ENCODE data around the gene SDSL. TPM values are rescaled to one million over a fixed set of nuclear protein-coding genes. Genes with fewer than 3 reads are reported as not detected.

The SDSL gene
- total RNA-seq, 1 experiment from 2014 or later, result 0.52 TPM

DNA sequence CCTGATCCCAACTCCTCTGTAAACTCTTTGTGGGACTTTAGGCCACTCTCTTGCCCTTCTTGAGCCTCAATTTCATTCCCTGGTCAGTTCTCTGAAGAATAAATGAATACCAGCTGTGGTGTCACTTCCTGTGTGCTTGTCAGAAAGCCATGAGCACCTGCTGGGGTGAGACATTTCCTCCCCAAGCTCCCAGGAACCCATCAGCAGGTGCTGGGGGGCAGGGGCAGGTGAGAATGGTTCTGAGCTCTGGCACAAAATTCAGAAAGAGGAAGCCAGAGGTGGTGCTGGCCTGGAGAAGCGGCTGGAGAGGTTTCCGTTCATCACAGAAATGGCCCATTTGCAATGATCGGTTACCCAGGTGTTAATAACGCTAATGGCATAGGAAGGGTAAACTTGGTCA lies 34.6 kb downstream of the SDSL start (continued):
- TF ChIP-seq, protein P1, sequence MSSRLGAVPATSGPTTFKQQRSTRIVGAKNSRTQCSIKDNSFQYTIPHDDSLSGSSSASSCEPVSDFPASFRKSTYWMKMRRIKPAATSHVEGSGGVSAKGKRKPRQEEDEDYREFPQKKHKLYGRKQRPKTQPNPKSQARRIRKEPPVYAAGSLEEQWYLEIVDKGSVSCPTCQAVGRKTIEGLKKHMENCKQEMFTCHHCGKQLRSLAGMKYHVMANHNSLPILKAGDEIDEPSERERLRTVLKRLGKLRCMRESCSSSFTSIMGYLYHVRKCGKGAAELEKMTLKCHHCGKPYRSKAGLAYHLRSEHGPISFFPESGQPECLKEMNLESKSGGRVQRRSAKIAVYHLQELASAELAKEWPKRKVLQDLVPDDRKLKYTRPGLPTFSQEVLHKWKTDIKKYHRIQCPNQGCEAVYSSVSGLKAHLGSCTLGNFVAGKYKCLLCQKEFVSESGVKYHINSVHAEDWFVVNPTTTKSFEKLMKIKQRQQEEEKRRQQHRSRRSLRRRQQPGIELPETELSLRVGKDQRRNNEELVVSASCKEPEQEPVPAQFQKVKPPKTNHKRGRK (CRISPR knock-in tag; IDR thresholded peaks at IDR 0.05; ENCODE audit: borderline replicate concordance), result no peak
- TF ChIP-seq ZBTB21 (CRISPR knock-in tag; IDR thresholded peaks at IDR 0.05; ENCODE audit: borderline replicate concordance) (no peak), MYBL2 (CRISPR knock-in tag; IDR thresholded peaks at IDR 0.05) (no peak), OVOL2 (CRISPR knock-in tag; IDR thresholded peaks at IDR 0.05; ENCODE audit: borderline replicate concordance) (no peak), KAT7 (CRISPR knock-in tag; IDR thresholded peaks at IDR 0.05; ENCODE audit: borderline replicate concordance) (no peak)
- TF ChIP-seq, protein P2, sequence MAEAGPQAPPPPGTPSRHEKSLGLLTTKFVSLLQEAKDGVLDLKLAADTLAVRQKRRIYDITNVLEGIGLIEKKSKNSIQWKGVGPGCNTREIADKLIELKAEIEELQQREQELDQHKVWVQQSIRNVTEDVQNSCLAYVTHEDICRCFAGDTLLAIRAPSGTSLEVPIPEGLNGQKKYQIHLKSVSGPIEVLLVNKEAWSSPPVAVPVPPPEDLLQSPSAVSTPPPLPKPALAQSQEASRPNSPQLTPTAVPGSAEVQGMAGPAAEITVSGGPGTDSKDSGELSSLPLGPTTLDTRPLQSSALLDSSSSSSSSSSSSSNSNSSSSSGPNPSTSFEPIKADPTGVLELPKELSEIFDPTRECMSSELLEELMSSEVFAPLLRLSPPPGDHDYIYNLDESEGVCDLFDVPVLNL (CRISPR knock-in tag; IDR thresholded peaks at IDR 0.05; ENCODE audit: borderline replicate concordance, low read depth), result no peak

DNA sequence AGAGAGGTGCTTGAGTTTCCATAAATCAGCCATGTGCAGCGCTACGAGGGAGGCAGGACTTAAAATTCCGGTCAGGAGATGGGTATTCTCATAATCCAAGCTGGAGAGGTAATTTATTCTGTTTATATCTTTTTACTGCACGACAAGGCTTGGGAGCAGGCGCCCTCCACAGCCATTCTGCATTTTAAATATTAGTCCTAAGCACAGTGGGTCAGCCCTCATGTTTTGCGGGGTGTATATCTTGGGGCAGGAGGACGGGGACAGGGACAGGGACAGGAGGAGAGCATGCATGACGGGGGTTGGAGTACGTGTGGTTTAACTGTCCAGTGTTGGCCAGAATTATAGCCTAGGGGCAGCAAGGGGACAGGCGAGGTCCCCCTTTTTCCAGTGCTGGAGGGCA lies 35.0 kb downstream of the SDSL start:
- no peak for DNase-seq (ENCODE audit: low spot score)
- H3K36me3 Mint-ChIP-seq, result no peaks in the 10 kb centered on the region
- H3K4me3 Mint-ChIP-seq, result no peak overlapping the region
- peaks cover 28% of the 10 kb centered on the region for H3K27me3 Mint-ChIP-seq (ENCODE audit: low read depth)
- ChIA-PET POLR2A (no interaction called here), CTCF (interaction anchor here (1.0 to 3.1 kb wide), 4 partner anchors 17 to 455 kb away, joined by 3 to 17 read pairs (median 7); no protein-coding TSS in a partner anchor)
- peaks cover 20% of the 10 kb centered on the region for H3K4me1 Mint-ChIP-seq
- no peak overlapping the region for H3K27ac Mint-ChIP-seq
- ATAC-seq, result no peak
- no peaks in the 10 kb centered on the region for H3K9me3 Mint-ChIP-seq
- TF ChIP-seq TEAD1 (CRISPR knock-in tag; IDR thresholded peaks at IDR 0.05), result no peak
- TF ChIP-seq, protein P3, sequence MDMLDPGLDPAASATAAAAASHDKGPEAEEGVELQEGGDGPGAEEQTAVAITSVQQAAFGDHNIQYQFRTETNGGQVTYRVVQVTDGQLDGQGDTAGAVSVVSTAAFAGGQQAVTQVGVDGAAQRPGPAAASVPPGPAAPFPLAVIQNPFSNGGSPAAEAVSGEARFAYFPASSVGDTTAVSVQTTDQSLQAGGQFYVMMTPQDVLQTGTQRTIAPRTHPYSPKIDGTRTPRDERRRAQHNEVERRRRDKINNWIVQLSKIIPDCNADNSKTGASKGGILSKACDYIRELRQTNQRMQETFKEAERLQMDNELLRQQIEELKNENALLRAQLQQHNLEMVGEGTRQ (CRISPR knock-in tag; IDR thresholded peaks at IDR 0.05), result no peak
- TF ChIP-seq, protein P4, sequence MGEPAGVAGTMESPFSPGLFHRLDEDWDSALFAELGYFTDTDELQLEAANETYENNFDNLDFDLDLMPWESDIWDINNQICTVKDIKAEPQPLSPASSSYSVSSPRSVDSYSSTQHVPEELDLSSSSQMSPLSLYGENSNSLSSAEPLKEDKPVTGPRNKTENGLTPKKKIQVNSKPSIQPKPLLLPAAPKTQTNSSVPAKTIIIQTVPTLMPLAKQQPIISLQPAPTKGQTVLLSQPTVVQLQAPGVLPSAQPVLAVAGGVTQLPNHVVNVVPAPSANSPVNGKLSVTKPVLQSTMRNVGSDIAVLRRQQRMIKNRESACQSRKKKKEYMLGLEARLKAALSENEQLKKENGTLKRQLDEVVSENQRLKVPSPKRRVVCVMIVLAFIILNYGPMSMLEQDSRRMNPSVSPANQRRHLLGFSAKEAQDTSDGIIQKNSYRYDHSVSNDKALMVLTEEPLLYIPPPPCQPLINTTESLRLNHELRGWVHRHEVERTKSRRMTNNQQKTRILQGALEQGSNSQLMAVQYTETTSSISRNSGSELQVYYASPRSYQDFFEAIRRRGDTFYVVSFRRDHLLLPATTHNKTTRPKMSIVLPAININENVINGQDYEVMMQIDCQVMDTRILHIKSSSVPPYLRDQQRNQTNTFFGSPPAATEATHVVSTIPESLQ (CRISPR knock-in tag; IDR thresholded peaks at IDR 0.05), result no peak
- TF ChIP-seq NR3C1 (CRISPR knock-in tag; conservative IDR thresholded peaks at IDR 0.05; ENCODE audit: low read depth), result no peak
- TF ChIP-seq HMGA2 (CRISPR knock-in tag; IDR thresholded peaks at IDR 0.05), result no peak
- no peak for TF ChIP-seq GTF2I (CRISPR knock-in tag; conservative IDR thresholded peaks at IDR 0.05)
- TF ChIP-seq MYBL2 (CRISPR knock-in tag; IDR thresholded peaks at IDR 0.05), result no peak
- TF ChIP-seq IRF2 (CRISPR knock-in tag; IDR thresholded peaks at IDR 0.05; ENCODE audit: borderline replicate concordance, low read depth), result no peak
- TF ChIP-seq GRHL2 (CRISPR knock-in tag; IDR thresholded peaks at IDR 0.05; ENCODE audit: insufficient replicate concordance, severe bottlenecking), result no peak
- no peak for TF ChIP-seq RELA (CRISPR knock-in tag; IDR thresholded peaks at IDR 0.05; ENCODE audit: borderline replicate concordance)
- TF ChIP-seq, protein P5, sequence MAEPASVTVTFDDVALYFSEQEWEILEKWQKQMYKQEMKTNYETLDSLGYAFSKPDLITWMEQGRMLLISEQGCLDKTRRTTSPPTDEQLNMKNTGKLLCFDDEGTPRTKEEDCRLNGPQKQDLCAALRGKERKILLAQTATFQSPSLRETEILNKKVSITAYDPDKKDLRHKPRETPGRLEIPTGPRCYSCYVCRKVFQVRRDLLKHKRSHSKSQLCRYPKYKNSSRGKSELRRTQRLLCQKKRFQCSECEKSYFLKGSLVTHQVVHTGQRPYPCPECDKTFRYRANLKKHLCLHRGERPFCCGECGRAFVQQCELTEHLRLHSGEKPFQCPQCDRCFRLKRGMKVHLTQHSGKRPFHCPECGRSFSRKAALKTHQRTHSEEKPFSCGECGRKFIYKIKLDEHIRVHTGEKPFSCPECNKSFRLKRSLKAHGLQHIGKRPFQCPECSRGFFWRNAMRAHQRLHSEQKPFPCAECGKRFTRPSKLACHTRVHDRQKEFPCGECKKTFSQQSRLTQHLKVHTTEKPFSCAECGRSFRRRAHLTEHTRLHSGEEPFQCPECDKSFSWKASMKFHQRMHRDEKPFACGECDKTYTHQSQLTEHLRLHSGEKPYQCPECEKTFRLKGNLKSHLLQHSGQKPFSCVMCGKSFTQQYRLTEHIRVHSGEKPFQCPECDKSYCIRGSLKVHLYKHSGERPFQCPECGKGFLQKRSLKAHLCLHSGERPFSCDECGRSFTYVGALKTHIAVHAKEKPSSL (CRISPR knock-in tag; conservative IDR thresholded peaks at IDR 0.05), result no peak
- no peak for TF ChIP-seq SMAD3 (CRISPR knock-in tag; IDR thresholded peaks at IDR 0.05; ENCODE audit: borderline replicate concordance)
- TF ChIP-seq, protein P6, sequence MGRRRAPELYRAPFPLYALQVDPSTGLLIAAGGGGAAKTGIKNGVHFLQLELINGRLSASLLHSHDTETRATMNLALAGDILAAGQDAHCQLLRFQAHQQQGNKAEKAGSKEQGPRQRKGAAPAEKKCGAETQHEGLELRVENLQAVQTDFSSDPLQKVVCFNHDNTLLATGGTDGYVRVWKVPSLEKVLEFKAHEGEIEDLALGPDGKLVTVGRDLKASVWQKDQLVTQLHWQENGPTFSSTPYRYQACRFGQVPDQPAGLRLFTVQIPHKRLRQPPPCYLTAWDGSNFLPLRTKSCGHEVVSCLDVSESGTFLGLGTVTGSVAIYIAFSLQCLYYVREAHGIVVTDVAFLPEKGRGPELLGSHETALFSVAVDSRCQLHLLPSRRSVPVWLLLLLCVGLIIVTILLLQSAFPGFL (CRISPR knock-in tag; IDR thresholded peaks at IDR 0.05; ENCODE audit: borderline replicate concordance), result no peak
- no peak for TF ChIP-seq NR1H2 (CRISPR knock-in tag; IDR thresholded peaks at IDR 0.05)
- TF ChIP-seq, protein P7, sequence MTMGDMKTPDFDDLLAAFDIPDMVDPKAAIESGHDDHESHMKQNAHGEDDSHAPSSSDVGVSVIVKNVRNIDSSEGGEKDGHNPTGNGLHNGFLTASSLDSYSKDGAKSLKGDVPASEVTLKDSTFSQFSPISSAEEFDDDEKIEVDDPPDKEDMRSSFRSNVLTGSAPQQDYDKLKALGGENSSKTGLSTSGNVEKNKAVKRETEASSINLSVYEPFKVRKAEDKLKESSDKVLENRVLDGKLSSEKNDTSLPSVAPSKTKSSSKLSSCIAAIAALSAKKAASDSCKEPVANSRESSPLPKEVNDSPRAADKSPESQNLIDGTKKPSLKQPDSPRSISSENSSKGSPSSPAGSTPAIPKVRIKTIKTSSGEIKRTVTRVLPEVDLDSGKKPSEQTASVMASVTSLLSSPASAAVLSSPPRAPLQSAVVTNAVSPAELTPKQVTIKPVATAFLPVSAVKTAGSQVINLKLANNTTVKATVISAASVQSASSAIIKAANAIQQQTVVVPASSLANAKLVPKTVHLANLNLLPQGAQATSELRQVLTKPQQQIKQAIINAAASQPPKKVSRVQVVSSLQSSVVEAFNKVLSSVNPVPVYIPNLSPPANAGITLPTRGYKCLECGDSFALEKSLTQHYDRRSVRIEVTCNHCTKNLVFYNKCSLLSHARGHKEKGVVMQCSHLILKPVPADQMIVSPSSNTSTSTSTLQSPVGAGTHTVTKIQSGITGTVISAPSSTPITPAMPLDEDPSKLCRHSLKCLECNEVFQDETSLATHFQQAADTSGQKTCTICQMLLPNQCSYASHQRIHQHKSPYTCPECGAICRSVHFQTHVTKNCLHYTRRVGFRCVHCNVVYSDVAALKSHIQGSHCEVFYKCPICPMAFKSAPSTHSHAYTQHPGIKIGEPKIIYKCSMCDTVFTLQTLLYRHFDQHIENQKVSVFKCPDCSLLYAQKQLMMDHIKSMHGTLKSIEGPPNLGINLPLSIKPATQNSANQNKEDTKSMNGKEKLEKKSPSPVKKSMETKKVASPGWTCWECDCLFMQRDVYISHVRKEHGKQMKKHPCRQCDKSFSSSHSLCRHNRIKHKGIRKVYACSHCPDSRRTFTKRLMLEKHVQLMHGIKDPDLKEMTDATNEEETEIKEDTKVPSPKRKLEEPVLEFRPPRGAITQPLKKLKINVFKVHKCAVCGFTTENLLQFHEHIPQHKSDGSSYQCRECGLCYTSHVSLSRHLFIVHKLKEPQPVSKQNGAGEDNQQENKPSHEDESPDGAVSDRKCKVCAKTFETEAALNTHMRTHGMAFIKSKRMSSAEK (CRISPR knock-in tag; IDR thresholded peaks at IDR 0.05; ENCODE audit: borderline replicate concordance), result no peak
- TF ChIP-seq ZNF263 (CRISPR knock-in tag; IDR thresholded peaks at IDR 0.05; ENCODE audit: low read depth), result no peak
- TF ChIP-seq CREM (CRISPR knock-in tag; IDR thresholded peaks at IDR 0.05), result no peak
- TF ChIP-seq ATF1 (CRISPR knock-in tag; IDR thresholded peaks at IDR 0.05), result no peak
